NCI-H1092 (cell line): Measurements from ENCODE around the gene GCLC.

Experiments
- DNase-seq: peaks from one replicate; lab custom pipeline; 2025; lab: John Stamatoyannopoulos, UW

GCLC gene

DNA sequence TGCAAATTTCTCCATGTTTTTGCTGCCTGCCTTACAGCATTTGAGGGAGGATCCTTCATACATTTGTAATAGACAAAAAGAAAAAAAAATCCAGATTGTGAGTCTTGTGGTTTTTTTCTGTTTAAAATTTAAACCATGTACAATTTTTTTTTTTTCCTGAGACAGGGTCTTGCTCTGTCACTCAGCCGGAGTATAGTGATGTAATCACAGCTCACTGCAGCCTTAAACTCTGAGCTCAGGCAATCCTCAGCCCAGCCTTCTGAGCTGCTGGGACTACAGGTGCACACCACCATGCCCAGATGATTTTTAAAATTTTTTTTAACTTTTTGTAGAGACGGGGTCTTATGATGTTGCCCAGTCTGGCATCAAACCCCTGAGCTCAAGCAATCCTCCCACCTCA, 97.0 kb downstream of the GCLC start:
- no peak for DNase-seq
